ENCODE measurements around the gene UBL5. TPM values are rescaled to one million over a fixed set of nuclear protein-coding genes. Genes with fewer than 3 reads are reported as not detected.

UBL5 gene
- total RNA-seq, 1 experiment from 2014 or later = 403 TPM

DNA sequence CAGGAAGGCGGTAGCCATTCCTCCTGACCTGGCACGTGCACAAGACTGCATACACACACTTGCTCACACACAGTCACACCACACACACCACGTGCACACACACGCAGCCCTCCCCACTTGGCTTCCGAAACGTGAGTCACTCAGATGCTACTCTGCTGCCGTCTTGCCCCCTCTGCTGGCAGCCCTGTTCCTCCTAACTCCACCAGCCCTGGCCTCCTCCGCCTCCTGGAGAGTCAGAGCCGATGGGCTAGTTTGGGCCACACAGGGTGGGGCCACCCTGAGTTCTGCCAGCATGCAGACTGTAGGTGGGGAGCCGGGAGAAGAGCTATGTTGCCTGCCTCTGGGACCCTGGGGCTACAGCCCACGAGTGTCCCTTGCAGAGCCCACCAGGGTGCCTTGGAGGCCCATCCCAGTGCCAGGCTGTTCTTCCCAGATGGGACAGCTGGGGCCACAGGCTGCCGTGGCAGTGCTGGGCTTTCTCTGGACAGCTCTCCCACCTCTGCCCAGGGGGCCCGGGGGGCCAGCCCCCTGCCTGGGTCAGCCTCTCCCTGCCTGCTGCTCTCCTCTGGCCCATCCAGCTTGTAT lies 19.5 kb downstream of the UBL5 start:
- H3K27me3 ChIP-seq (ENCODE audit: insufficient read depth, low read depth) = no peaks in the 10 kb centered on the region
- no TSS peak for BruUV-seq (replicated peaks)
- H2AFZ ChIP-seq = no peak overlapping the region
- ChIA-PET CTCF (no interaction called here), POLR2A (ENCODE audit: unreplicated experiment) (no interaction called here)
- TF ChIP-seq EZH2 (IDR thresholded peaks at IDR 0.05; ENCODE audit: low read depth) = no peak
- TF ChIP-seq, protein P1, sequence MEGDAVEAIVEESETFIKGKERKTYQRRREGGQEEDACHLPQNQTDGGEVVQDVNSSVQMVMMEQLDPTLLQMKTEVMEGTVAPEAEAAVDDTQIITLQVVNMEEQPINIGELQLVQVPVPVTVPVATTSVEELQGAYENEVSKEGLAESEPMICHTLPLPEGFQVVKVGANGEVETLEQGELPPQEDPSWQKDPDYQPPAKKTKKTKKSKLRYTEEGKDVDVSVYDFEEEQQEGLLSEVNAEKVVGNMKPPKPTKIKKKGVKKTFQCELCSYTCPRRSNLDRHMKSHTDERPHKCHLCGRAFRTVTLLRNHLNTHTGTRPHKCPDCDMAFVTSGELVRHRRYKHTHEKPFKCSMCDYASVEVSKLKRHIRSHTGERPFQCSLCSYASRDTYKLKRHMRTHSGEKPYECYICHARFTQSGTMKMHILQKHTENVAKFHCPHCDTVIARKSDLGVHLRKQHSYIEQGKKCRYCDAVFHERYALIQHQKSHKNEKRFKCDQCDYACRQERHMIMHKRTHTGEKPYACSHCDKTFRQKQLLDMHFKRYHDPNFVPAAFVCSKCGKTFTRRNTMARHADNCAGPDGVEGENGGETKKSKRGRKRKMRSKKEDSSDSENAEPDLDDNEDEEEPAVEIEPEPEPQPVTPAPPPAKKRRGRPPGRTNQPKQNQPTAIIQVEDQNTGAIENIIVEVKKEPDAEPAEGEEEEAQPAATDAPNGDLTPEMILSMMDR (conservative IDR thresholded peaks at IDR 0.05) = peak; percentile 56; the same call in 1 of the 2 replicates
- no peaks in the 10 kb centered on the region for H3K79me2 ChIP-seq (ENCODE audit: low read depth)
- peaks cover 4% of the 10 kb centered on the region; the same call in 1 of the 2 replicates for H3K9me3 ChIP-seq (ENCODE audit: insufficient read depth, low read depth)
- H3K9me2 ChIP-seq (ENCODE audit: insufficient read depth) = no peaks in the 10 kb centered on the region
- peaks cover 5% of the 10 kb centered on the region; the same call in 1 of the 2 replicates for H3K36me3 ChIP-seq (ENCODE audit: low read depth)
- intact Hi-C loops (cut with micrococcal nuclease; ENCODE audit: unreplicated experiment) = loop anchor here (5.0 kb wide), 1 partner anchor 65 kb away; no protein-coding TSS in a partner anchor
- no peaks in the 10 kb centered on the region for H3F3A ChIP-seq (ENCODE audit: insufficient read depth, low read depth)
- no peak overlapping the region for H3K4me2 ChIP-seq
- peak in 1 of 2 experiments; percentile 41 for DNase-seq
- H3K27ac ChIP-seq = no peak overlapping the region
- no peak overlapping the region for H3K4me3 ChIP-seq
- H4K20me1 ChIP-seq (ENCODE audit: insufficient read depth) = 0 out of 2 replicates have a peak, but pooled peaks cover 3% of the 10 kb centered on the region
- no peaks in the 10 kb centered on the region for H3K4me1 ChIP-seq (replicated peaks; ENCODE audit: insufficient read depth)

DNA sequence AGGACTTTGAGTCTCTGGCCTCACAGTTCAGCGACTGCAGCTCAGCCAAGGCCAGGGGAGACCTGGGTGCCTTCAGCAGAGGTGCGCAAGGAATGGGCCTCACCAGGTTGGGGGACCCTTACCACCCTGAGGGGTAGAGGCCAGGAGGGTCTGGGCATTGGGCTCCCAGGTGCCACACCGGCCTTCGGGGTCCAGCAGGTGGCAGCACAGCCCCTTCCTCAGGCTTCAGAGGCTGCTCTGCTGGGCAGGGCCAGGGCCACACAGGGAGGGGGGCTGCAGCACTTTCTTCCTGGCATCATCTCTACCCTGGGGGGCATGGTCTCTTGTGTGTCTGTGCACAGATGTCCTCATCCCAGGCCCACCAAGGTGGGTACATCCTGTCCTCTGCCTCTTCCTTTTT lies 20.3 kb downstream of the UBL5 start:
- H3K9me3 ChIP-seq (ENCODE audit: insufficient read depth, low read depth) = peaks cover 4% of the 10 kb centered on the region; the same call in 1 of the 2 replicates
- ChIA-PET POLR2A (ENCODE audit: unreplicated experiment) (no interaction called here), CTCF (interaction anchor here (0.5 kb wide), 1 partner anchor 260 kb away, joined by 3 read pairs; no protein-coding TSS in a partner anchor)
- H4K20me1 ChIP-seq (ENCODE audit: insufficient read depth) = 0 out of 2 replicates have a peak, but pooled peaks cover 3% of the 10 kb centered on the region
- H3K4me2 ChIP-seq = no peak overlapping the region
- DNase-seq = peak in 1 of 2 experiments; percentile 29
- no peak overlapping the region for H3K27ac ChIP-seq
- H3K9me2 ChIP-seq (ENCODE audit: insufficient read depth) = no peaks in the 10 kb centered on the region
- peaks cover 5% of the 10 kb centered on the region; the same call in 1 of the 2 replicates for H3K36me3 ChIP-seq (ENCODE audit: low read depth)
- TF ChIP-seq, protein P1 (conservative IDR thresholded peaks at IDR 0.05) = peak; percentile 77
- no peak for TF ChIP-seq EZH2 (IDR thresholded peaks at IDR 0.05; ENCODE audit: low read depth)
- H3K79me2 ChIP-seq (ENCODE audit: low read depth) = no peaks in the 10 kb centered on the region
- H3K4me1 ChIP-seq (replicated peaks; ENCODE audit: insufficient read depth) = no peaks in the 10 kb centered on the region
- intact Hi-C loops (cut with micrococcal nuclease; ENCODE audit: unreplicated experiment) = loop anchor here (5.0 kb wide), 1 partner anchor 64 kb away; no protein-coding TSS in a partner anchor
- no peak overlapping the region for H3K4me3 ChIP-seq
- no peaks in the 10 kb centered on the region for H3F3A ChIP-seq (ENCODE audit: insufficient read depth, low read depth)
- no peaks in the 10 kb centered on the region for H3K27me3 ChIP-seq (ENCODE audit: insufficient read depth, low read depth)
- no peak overlapping the region for H2AFZ ChIP-seq
- BruUV-seq (replicated peaks) = no TSS peak

DNA sequence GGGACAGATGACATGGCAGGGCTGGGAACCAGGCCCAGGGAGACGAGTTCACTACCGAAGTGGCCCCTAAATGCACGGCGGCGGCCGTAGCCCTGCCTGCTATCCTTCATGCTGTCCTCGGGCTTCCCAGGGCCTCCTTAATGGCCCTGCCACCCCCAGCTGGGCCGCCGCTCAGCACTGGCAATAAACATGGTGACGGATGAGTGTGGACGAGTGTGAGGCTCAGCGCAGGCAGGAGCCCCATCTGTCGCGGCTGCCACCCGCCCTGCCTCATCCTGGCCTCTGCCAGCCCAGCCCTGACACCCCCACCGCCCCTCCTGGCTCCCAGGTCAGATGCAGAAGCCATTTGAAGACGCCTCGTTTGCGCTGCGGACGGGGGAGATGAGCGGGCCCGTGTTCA lies 21.0 kb downstream of the UBL5 start:
- Histone ChIP-seq H2AFZ (no peak overlapping the region), H3K79me2 (ENCODE audit: low read depth) (no peaks in the 10 kb centered on the region), H4K20me1 (ENCODE audit: insufficient read depth) (0 out of 2 replicates have a peak, but pooled peaks cover 3% of the 10 kb centered on the region), H3K4me1 (replicated peaks; ENCODE audit: insufficient read depth) (no peaks in the 10 kb centered on the region), H3K27me3 (ENCODE audit: insufficient read depth, low read depth) (no peaks in the 10 kb centered on the region), H3K9me3 (ENCODE audit: insufficient read depth, low read depth) (peaks cover 2% of the 10 kb centered on the region; the same call in 1 of the 2 replicates), H3K36me3 (ENCODE audit: low read depth) (no peaks in the 10 kb centered on the region), H3K4me3 (no peak overlapping the region), H3K9me2 (ENCODE audit: insufficient read depth) (no peaks in the 10 kb centered on the region), H3K4me2 (no peak overlapping the region), H3F3A (ENCODE audit: insufficient read depth, low read depth) (no peaks in the 10 kb centered on the region), H3K27ac (no peak overlapping the region)
- ChIA-PET POLR2A (ENCODE audit: unreplicated experiment) (no interaction called here), CTCF (no interaction called here)
- no TSS peak for BruUV-seq (replicated peaks)
- DNase-seq = no peak
- intact Hi-C loops (cut with micrococcal nuclease; ENCODE audit: unreplicated experiment) = loop anchor here (5.0 kb wide), 1 partner anchor 64 kb away; no protein-coding TSS in a partner anchor
- TF ChIP-seq, protein P1 (conservative IDR thresholded peaks at IDR 0.05) = no peak
- TF ChIP-seq EZH2 (IDR thresholded peaks at IDR 0.05; ENCODE audit: low read depth) = no peak
